Suprapubic skin (tissue), 4 donors: ENCODE data around the gene ESD. TPM values are rescaled to one million over a fixed set of nuclear protein-coding genes. Genes with fewer than 3 reads are reported as not detected.

Experiments used
- DNase-seq, 2 donors: peaks; one replicate each; pipeline ENCODE4 v3.0.0-alpha.2; 2019; ENCODE audit warnings: low spot score in 2 of 2
- H3K27ac ChIP-seq: fragments of 200-600 bp; sonication (generic); one replicate; pipeline ENCODE4 v1.5.1; 2019
- H3K27me3 ChIP-seq: fragments of 200-600 bp; sonication (generic); one replicate; pipeline ENCODE4 v1.5.1; 2019
- H3K36me3 ChIP-seq: fragments of 200-600 bp; sonication (generic); one replicate; pipeline ENCODE4 v1.5.1; 2019
- H3K4me1 ChIP-seq: fragments of 200-600 bp; sonication (generic); one replicate; pipeline ENCODE4 v1.5.1; 2019
- H3K4me3 ChIP-seq: fragments of 200-600 bp; sonication (generic); one replicate; pipeline ENCODE4 v1.5.1; 2019; ENCODE audit warnings: mild to moderate bottlenecking
- H3K9me3 ChIP-seq: fragments of 200-600 bp; sonication (generic); one replicate; pipeline ENCODE4 v1.5.1; 2019
- CTCF ChIP-seq, 2 donors: fragments of 200-600 bp in 1 of 2; fragments of 450-650 bp in 1 of 2; sonication (generic) in 1 of 2; IDR thresholded peaks; one replicate each; pipeline ENCODE4 v1.5.1; 2016 to 2019; ENCODE audit warnings: antibody characterized with exemption in 2 of 2, mild to moderate bottlenecking in 1 of 2, moderate library complexity in 1 of 2
- EP300 ChIP-seq: sonication (generic); formaldehyde crosslinking; IDR thresholded peaks from one replicate; pipeline ENCODE4 v1.6.1; 2017; ENCODE audit warnings: antibody characterized with exemption
- POLR2A ChIP-seq, 2 donors: fragments of 450-650 bp; IDR thresholded peaks; one replicate each; pipeline ENCODE4 v1.6.1; 2017; ENCODE audit warnings: antibody characterized with exemption in 2 of 2, mild to moderate bottlenecking in 2 of 2, moderate library complexity in 2 of 2
- POLR2AphosphoS5 ChIP-seq, 3 donors: sonication (generic); formaldehyde crosslinking; IDR thresholded peaks; one replicate each; pipeline ENCODE4 v1.6.1; 2017; ENCODE audit warnings: antibody characterized with exemption in 3 of 3
- WGBS: methylation state at CpG from one replicate; pipeline ENCODE4 v1.1.5; 2018; 5-methylcytosine and 5-hydroxymethylcytosine counted together
- total RNA-seq, 4 donors: library from RNA; depleted of rRNA; stranded (reverse); fragments of >200 nt; gene quantifications; one replicate each; pipeline ENCODE4 v1.1.0, GENCODE V29; 2016

Gene ESD
- total RNA-seq, 4 donors from 2014 or later, result 77.7 to 83.0 (median 82.2) TPM

- WGBS, result 87% methylated on average over 1 of the region's 1 CpG
- DNase-seq, result no peak
- no peak overlapping the region for H3K27ac ChIP-seq
- no peak overlapping the region for H3K4me3 ChIP-seq
- H3K27me3 ChIP-seq, result no peaks in the 10 kb centered on the region
- H3K4me1 ChIP-seq, result no peaks in the 10 kb centered on the region
- TF ChIP-seq POLR2A (IDR thresholded peaks at IDR 0.05) (no peak), POLR2AphosphoS5 (IDR thresholded peaks at IDR 0.05) (no peak)
- peaks cover 57% of the 10 kb centered on the region for H3K36me3 ChIP-seq
- H3K9me3 ChIP-seq, result no peaks in the 10 kb centered on the region
Measured at GRCh38 chr13:46738766-46739165, 58.2 kb downstream of the ESD start.

GRCh38 chr13:46738055-46738454 is 58.9 kb downstream of the ESD start:
- Histone ChIP-seq H3K27me3 (no peaks in the 10 kb centered on the region), H3K4me3 (no peak overlapping the region), H3K27ac (no peak overlapping the region), H3K4me1 (no peaks in the 10 kb centered on the region), H3K36me3 (peaks cover 58% of the 10 kb centered on the region), H3K9me3 (no peaks in the 10 kb centered on the region)
- TF ChIP-seq EP300, result no peak
- TF ChIP-seq POLR2A (IDR thresholded peaks at IDR 0.05), result no peak
- TF ChIP-seq POLR2AphosphoS5 (IDR thresholded peaks at IDR 0.05), result no peak
- no peak for TF ChIP-seq CTCF (IDR thresholded peaks at IDR 0.05)
- DNase-seq, result no peak
- 93% methylated on average over 2 of the region's 2 CpGs for WGBS

- no peak for DNase-seq
- no peaks in the 10 kb centered on the region for H3K9me3 ChIP-seq
- no peak overlapping the region for H3K4me3 ChIP-seq
- H3K36me3 ChIP-seq, result peaks cover 61% of the 10 kb centered on the region
- H3K27me3 ChIP-seq, result no peaks in the 10 kb centered on the region
- WGBS, result 73% methylated on average over 2 of the region's 2 CpGs
- no peak overlapping the region for H3K27ac ChIP-seq
- no peak for TF ChIP-seq POLR2A (IDR thresholded peaks at IDR 0.05)
- TF ChIP-seq CTCF (IDR thresholded peaks at IDR 0.05), result no peak
- TF ChIP-seq POLR2AphosphoS5 (IDR thresholded peaks at IDR 0.05), result no peak
- no peak for TF ChIP-seq EP300
- H3K4me1 ChIP-seq, result no peaks in the 10 kb centered on the region
Measured at GRCh38 chr13:46736541-46737310, 60.2 kb downstream of the ESD start.

GRCh38 chr13:46735425-46735824 is 61.5 kb downstream of the ESD start:
- Histone ChIP-seq H3K9me3 (no peaks in the 10 kb centered on the region), H3K27ac (no peak overlapping the region), H3K4me1 (no peaks in the 10 kb centered on the region), H3K4me3 (no peak overlapping the region), H3K27me3 (no peaks in the 10 kb centered on the region), H3K36me3 (peaks cover 60% of the 10 kb centered on the region)
- WGBS, result 70% methylated on average over 3 of the region's 3 CpGs
- TF ChIP-seq POLR2AphosphoS5 (IDR thresholded peaks at IDR 0.05), result no peak
- TF ChIP-seq EP300, result no peak
- no peak for TF ChIP-seq CTCF (IDR thresholded peaks at IDR 0.05)
- no peak for DNase-seq

- Histone ChIP-seq H3K4me3 (no peak overlapping the region), H3K36me3 (peaks cover 71% of the 10 kb centered on the region), H3K9me3 (no peaks in the 10 kb centered on the region), H3K27me3 (no peaks in the 10 kb centered on the region), H3K27ac (no peak overlapping the region), H3K4me1 (no peaks in the 10 kb centered on the region)
- no peak for TF ChIP-seq EP300
- TF ChIP-seq CTCF (IDR thresholded peaks at IDR 0.05), result no peak
- no peak for TF ChIP-seq POLR2AphosphoS5 (IDR thresholded peaks at IDR 0.05)
- no peak for TF ChIP-seq POLR2A (IDR thresholded peaks at IDR 0.05)
- no peak for DNase-seq
- WGBS, result 74% methylated on average over 6 of the region's 6 CpGs
Measured at GRCh38 chr13:46731535-46731934, 65.4 kb downstream of the ESD start.
